ENCODE measurements around the gene FCHSD2. TPM values are rescaled to one million over a fixed set of nuclear protein-coding genes. Genes with fewer than 3 reads are reported as not detected.

The FCHSD2 gene
- total and polyA plus RNA-seq, 2 donors (not counting 3 experiments of a cell fraction or from before 2014, with no cell fraction given), result 20.8 to 56.9 TPM

DNA sequence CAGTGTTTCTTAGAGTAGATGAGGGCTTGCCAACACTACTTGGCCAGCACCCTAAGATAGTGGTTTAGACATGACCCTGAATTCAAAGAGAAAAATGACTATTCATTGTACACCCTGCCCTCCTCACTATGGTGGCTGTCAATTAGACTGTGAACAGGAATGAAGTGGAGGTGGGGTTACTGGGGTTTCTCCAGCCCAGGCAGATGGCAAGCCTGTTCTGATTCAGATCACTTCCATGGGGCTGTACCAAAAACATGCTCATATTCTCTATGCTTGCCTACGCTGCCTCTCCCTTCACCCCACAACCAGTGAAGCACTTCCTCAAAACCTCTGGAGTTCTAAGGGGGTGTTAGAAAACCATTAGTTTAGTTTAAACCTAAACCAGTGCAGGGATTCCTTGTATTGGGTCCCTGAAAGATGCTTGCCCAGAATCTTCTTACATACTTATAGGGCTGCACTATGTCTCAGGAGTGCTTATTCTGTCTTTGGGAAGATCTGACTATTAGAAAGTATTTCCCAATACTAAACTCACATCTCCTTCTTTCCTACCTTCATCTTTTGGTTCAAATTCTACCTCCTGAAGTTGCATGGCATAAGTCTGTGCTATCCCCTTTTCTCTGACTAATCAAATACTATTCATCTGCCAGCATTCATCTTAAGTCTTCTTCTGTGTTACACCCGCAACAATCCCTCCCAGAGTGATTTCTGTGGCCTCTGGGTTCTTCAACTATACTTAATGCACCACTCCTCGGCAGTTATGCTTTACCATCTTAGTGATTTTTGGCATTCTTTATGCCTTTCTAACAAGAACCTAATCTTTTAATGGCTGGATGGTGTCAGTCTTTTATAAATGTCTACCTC lies 256.1 kb downstream of the FCHSD2 start:
- no TSS peak for BruUV-seq (replicated peaks)

More for the DNA sequence above, 256.1 kb downstream of the FCHSD2 start:
- ChIA-PET POLR2A (interaction anchor here (0.7 kb wide), 1 partner anchor 44 kb away, joined by 3 read pairs; no protein-coding TSS in a partner anchor), CTCF (no interaction called here)
- dilution Hi-C loops (cut with MboI; ENCODE audit: extremely low pct_ligation_motif_present, low sequenced_read_pairs) (no loop called here), intact Hi-C loops (cut with micrococcal nuclease) (no loop called here)
- H3K79me2 ChIP-seq (ENCODE audit: control insufficient read depth, insufficient read depth, low read length), result peaks cover 3% of the 10 kb centered on the region
- no peak overlapping the region for H3K4me2 ChIP-seq (ENCODE audit: insufficient read depth, low read length)
- DNase-seq (ENCODE audit: low read depth, low spot score) (no peak), FAIRE-seq (no peak)
- no peaks in the 10 kb centered on the region for H3K4me1 ChIP-seq (ENCODE audit: control insufficient read depth, extremely low read depth, insufficient read depth, low read length)
- H2AFZ ChIP-seq (ENCODE audit: low read depth, low read length), result no peak overlapping the region
- H3K9me3 ChIP-seq (replicated peaks; ENCODE audit: control insufficient read depth, insufficient read depth, low read length), result no peaks in the 10 kb centered on the region
- H3K36me3 ChIP-seq (ENCODE audit: control insufficient read depth in 2 of 2, extremely low read depth in 1 of 2, insufficient read depth in 2 of 2, low read length in 2 of 2), result peaks cover 10 to 11% of the 10 kb centered on the region in 2 experiments
- no peaks in the 10 kb centered on the region for H4K20me1 ChIP-seq (replicated peaks; ENCODE audit: control insufficient read depth, extremely low read depth, insufficient read depth, low read length)
- no peak overlapping the region for H3K27ac ChIP-seq (ENCODE audit: insufficient read depth, low read depth, low read length)
- no peak overlapping the region for H3K9ac ChIP-seq (replicated peaks; ENCODE audit: extremely low read depth, insufficient read depth, low read length)
- H3K9me1 ChIP-seq (replicated peaks; ENCODE audit: control insufficient read depth, extremely low read depth, insufficient read depth, low read length), result no peaks in the 10 kb centered on the region
- TF ChIP-seq, protein P1, sequence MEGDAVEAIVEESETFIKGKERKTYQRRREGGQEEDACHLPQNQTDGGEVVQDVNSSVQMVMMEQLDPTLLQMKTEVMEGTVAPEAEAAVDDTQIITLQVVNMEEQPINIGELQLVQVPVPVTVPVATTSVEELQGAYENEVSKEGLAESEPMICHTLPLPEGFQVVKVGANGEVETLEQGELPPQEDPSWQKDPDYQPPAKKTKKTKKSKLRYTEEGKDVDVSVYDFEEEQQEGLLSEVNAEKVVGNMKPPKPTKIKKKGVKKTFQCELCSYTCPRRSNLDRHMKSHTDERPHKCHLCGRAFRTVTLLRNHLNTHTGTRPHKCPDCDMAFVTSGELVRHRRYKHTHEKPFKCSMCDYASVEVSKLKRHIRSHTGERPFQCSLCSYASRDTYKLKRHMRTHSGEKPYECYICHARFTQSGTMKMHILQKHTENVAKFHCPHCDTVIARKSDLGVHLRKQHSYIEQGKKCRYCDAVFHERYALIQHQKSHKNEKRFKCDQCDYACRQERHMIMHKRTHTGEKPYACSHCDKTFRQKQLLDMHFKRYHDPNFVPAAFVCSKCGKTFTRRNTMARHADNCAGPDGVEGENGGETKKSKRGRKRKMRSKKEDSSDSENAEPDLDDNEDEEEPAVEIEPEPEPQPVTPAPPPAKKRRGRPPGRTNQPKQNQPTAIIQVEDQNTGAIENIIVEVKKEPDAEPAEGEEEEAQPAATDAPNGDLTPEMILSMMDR (IDR thresholded peaks at IDR 0.05; ENCODE audit: extremely low read depth in 1 of 2, insufficient read depth in 1 of 2, low read depth in 1 of 2, low read length in 2 of 2), result no peak
- TF ChIP-seq FOS (IDR thresholded peaks at IDR 0.05; ENCODE audit: borderline replicate concordance, insufficient read depth, low read length) (no peak), GATA2 (IDR thresholded peaks at IDR 0.05; ENCODE audit: insufficient read depth, insufficient read length, low read depth, low read length) (no peak), EZH2 (IDR thresholded peaks at IDR 0.05; ENCODE audit: borderline replicate concordance, low read depth, low read length, severe bottlenecking) (no peak), JUN (IDR thresholded peaks at IDR 0.05; ENCODE audit: borderline replicate concordance, insufficient read depth, insufficient read length, low read depth) (no peak), POLR2AphosphoS5 (IDR thresholded peaks at IDR 0.05; ENCODE audit: insufficient read depth, low read depth, low read length) (no peak), MYC (IDR thresholded peaks at IDR 0.05; ENCODE audit: low read depth, low read length) (no peak)
- TF ChIP-seq, protein P2, sequence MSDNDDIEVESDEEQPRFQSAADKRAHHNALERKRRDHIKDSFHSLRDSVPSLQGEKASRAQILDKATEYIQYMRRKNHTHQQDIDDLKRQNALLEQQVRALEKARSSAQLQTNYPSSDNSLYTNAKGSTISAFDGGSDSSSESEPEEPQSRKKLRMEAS (IDR thresholded peaks at IDR 0.05; ENCODE audit: insufficient read depth, insufficient read length), result no peak
- H3K4me3 ChIP-seq (replicated peaks in 1 of 3; ENCODE audit: insufficient read depth in 1 of 3, low read depth in 1 of 3, low read length in 3 of 3), result no peak overlapping the region
- H3K27me3 ChIP-seq (ENCODE audit: control insufficient read depth in 2 of 2, insufficient read depth in 2 of 2, low read length in 2 of 2), result no peaks in the 10 kb centered on the region

All from endothelial cell of umbilical vein (primary cell).